ENCODE data around the gene MGLL.

GRCh38 chr3:127849368-127849767, 27.1 kb upstream of the MGLL start:
- no peak for TF ChIP-seq HDAC1 (IDR thresholded peaks at IDR 0.05)
- TF ChIP-seq, protein P1, sequence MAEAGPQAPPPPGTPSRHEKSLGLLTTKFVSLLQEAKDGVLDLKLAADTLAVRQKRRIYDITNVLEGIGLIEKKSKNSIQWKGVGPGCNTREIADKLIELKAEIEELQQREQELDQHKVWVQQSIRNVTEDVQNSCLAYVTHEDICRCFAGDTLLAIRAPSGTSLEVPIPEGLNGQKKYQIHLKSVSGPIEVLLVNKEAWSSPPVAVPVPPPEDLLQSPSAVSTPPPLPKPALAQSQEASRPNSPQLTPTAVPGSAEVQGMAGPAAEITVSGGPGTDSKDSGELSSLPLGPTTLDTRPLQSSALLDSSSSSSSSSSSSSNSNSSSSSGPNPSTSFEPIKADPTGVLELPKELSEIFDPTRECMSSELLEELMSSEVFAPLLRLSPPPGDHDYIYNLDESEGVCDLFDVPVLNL (CRISPR knock-in tag; IDR thresholded peaks at IDR 0.05; ENCODE audit: low read depth), result no peak
- TF ChIP-seq ZNF785 (CRISPR knock-in tag; IDR thresholded peaks at IDR 0.05), result no peak
- no peak for TF ChIP-seq ZBTB17 (CRISPR knock-in tag; IDR thresholded peaks at IDR 0.05)
- TF ChIP-seq ZKSCAN3 (CRISPR knock-in tag; IDR thresholded peaks at IDR 0.05), result no peak
- TF ChIP-seq CTCF (IDR thresholded peaks at IDR 0.05 in 2 of 3, conservative IDR thresholded peaks at IDR 0.05 in 1 of 3; ENCODE audit: insufficient read depth in 2 of 3, low read depth in 1 of 3, low read length in 3 of 3), result no peak
- TF ChIP-seq CBX3 (IDR thresholded peaks at IDR 0.05; ENCODE audit: borderline replicate concordance in 1 of 2, low read length in 2 of 2), result no peak
- no peak for TF ChIP-seq TCF3 (CRISPR knock-in tag; IDR thresholded peaks at IDR 0.05)
- no peak for TF ChIP-seq POLR2A (conservative IDR thresholded peaks at IDR 0.05)
- no peak for TF ChIP-seq EZH2 (IDR thresholded peaks at IDR 0.05; ENCODE audit: borderline replicate concordance, low read depth, low read length)
- TF ChIP-seq, protein P2, sequence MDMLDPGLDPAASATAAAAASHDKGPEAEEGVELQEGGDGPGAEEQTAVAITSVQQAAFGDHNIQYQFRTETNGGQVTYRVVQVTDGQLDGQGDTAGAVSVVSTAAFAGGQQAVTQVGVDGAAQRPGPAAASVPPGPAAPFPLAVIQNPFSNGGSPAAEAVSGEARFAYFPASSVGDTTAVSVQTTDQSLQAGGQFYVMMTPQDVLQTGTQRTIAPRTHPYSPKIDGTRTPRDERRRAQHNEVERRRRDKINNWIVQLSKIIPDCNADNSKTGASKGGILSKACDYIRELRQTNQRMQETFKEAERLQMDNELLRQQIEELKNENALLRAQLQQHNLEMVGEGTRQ (CRISPR knock-in tag; IDR thresholded peaks at IDR 0.05), result no peak
- TF ChIP-seq, protein P3, sequence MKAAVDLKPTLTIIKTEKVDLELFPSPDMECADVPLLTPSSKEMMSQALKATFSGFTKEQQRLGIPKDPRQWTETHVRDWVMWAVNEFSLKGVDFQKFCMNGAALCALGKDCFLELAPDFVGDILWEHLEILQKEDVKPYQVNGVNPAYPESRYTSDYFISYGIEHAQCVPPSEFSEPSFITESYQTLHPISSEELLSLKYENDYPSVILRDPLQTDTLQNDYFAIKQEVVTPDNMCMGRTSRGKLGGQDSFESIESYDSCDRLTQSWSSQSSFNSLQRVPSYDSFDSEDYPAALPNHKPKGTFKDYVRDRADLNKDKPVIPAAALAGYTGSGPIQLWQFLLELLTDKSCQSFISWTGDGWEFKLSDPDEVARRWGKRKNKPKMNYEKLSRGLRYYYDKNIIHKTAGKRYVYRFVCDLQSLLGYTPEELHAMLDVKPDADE (conservative IDR thresholded peaks at IDR 0.05; ENCODE audit: control insufficient read depth, low read depth, low read length), result no peak
- no peak for TF ChIP-seq CC2D1A (IDR thresholded peaks at IDR 0.05)
